Skeletal muscle tissue (tissue), 4 donors: ENCODE measurements around the gene ADPRH. TPM values are rescaled to one million over a fixed set of nuclear protein-coding genes. Genes with fewer than 3 reads are reported as not detected.

Source experiments
- H3K27ac ChIP-seq: one replicate; pipeline ENCODE4 v1.7.0; 2013; ENCODE audit warnings: mild to moderate bottlenecking, low read depth, low read length, inconsistent platforms
- H3K27me3 ChIP-seq, 3 donors: one replicate each; pipeline ENCODE4 v1.7.0; 2013; ENCODE audit warnings: low read length in 3 of 3; ENCODE audit not compliant: control insufficient read depth in 3 of 3, insufficient read depth in 3 of 3
- H3K36me3 ChIP-seq, 3 donors: one replicate each; pipeline ENCODE4 v1.7.0; 2013; ENCODE audit warnings: low read length in 3 of 3; ENCODE audit not compliant: control insufficient read depth in 3 of 3, insufficient read depth in 3 of 3
- H3K4me1 ChIP-seq, 3 donors: one replicate each; pipeline ENCODE4 v1.7.0; 2013; ENCODE audit warnings: low read length in 3 of 3, mild to moderate bottlenecking in 3 of 3; ENCODE audit not compliant: control insufficient read depth in 3 of 3, insufficient read depth in 3 of 3
- H3K4me3 ChIP-seq, 3 donors: one replicate each; pipeline ENCODE4 v1.7.0; 2013; ENCODE audit warnings: low read length in 3 of 3
- H3K9ac ChIP-seq, 3 donors: one replicate each; pipeline ENCODE4 v1.7.0; 2013; ENCODE audit warnings: low read length in 3 of 3, mild to moderate bottlenecking in 3 of 3, moderate library complexity in 2 of 3, low read depth in 1 of 3
- H3K9me3 ChIP-seq, 3 donors: one replicate each; pipeline ENCODE4 v1.7.0; 2013; ENCODE audit warnings: low read length in 3 of 3; ENCODE audit not compliant: control insufficient read depth in 3 of 3
- total RNA-seq: library from RNA; depleted of rRNA; stranded (reverse); fragments of >200 nt; gene quantifications from one replicate; pipeline ENCODE4 v1.2.3, GENCODE V29; 2014
- donor health status: Osteomylitis.

Gene ADPRH
- total RNA-seq, 1 donor from 2014 or later, result 5.2 TPM

DNA sequence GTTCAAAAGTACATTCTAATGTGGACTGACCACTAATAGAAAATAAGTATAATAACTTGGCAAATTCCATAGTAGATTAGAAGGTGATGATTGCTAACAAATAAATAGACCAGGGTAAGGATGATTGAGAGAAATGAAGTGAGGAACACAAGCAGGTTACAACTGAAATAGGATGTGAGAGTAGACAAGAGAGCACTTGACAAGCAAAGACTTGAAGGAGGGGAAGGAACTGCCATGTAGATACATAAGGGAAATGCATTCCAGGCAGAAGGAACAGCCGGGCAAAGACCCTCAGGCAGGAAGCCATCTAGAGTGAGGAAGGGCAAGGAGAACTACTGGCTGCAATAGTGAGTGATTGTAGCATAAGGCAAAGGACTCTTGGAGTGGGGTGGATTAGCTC is 23.4 kb downstream of the ADPRH start:
- Histone ChIP-seq H3K36me3 (no peaks in the 10 kb centered on the region), H3K27ac (no peak overlapping the region), H3K27me3 (no peaks in the 10 kb centered on the region), H3K9me3 (no peaks in the 10 kb centered on the region), H3K4me1 (peaks cover 14 to 30% (median 23%) of the 10 kb centered on the region in 3 donors), H3K4me3 (no peak overlapping the region), H3K9ac (no peak overlapping the region)

GRCh38 chr3:119604878-119605277 is 25.6 kb downstream of the ADPRH start:
- H3K9me3 ChIP-seq, result no peaks in the 10 kb centered on the region
- H3K27ac ChIP-seq, result no peak overlapping the region
- H3K36me3 ChIP-seq, result no peaks in the 10 kb centered on the region
- H3K9ac ChIP-seq, result no peak overlapping the region
- H3K27me3 ChIP-seq, result no peaks in the 10 kb centered on the region
- H3K4me1 ChIP-seq, result peaks cover 4 to 10% (median 6%) of the 10 kb centered on the region in 3 donors
- no peak overlapping the region for H3K4me3 ChIP-seq

- H3K4me3 ChIP-seq, result no peak overlapping the region
- no peaks in the 10 kb centered on the region for H3K9me3 ChIP-seq
- peaks cover 0 to 4% (median 0%) of the 10 kb centered on the region in 3 donors for H3K4me1 ChIP-seq
- no peaks in the 10 kb centered on the region for H3K27me3 ChIP-seq
- no peaks in the 10 kb centered on the region for H3K36me3 ChIP-seq
- no peak overlapping the region for H3K27ac ChIP-seq
- no peak overlapping the region for H3K9ac ChIP-seq
Observed at GRCh38 chr3:119608405-119609000, 29.2 kb downstream of the ADPRH start.

- Histone ChIP-seq H3K27me3 (no peaks in the 10 kb centered on the region), H3K4me1 (peaks cover 0 to 4% (median 0%) of the 10 kb centered on the region in 3 donors), H3K27ac (no peak overlapping the region), H3K9me3 (no peaks in the 10 kb centered on the region), H3K4me3 (no peak overlapping the region), H3K9ac (no peak overlapping the region), H3K36me3 (no peaks in the 10 kb centered on the region)
Observed at GRCh38 chr3:119609301-119609700, 30.0 kb downstream of the ADPRH start.

DNA sequence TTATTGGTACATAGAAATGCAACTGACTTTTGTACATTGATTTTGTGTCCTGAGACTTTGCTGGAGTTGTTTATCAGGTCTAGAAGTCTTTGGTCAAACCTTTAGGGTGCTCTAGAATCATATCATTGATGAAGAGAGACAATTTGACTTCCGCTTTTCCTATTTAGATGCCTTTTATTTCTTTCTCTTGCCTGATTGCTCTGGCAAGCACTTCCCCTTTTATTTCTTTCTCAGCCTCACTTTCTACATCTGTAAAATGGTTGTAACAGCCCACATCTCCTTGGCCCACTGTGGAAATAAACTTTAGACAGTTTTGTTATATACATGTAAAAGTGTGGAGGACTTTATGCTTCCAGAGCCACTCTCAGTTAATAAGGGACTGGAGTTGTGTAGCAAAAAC is 32.4 kb downstream of the ADPRH start:
- Histone ChIP-seq H3K9ac (no peak overlapping the region), H3K4me3 (no peak overlapping the region), H3K4me1 (peaks cover 0 to 4% (median 0%) of the 10 kb centered on the region in 3 donors), H3K27me3 (no peaks in the 10 kb centered on the region), H3K27ac (no peak overlapping the region), H3K36me3 (no peaks in the 10 kb centered on the region), H3K9me3 (no peaks in the 10 kb centered on the region)

DNA sequence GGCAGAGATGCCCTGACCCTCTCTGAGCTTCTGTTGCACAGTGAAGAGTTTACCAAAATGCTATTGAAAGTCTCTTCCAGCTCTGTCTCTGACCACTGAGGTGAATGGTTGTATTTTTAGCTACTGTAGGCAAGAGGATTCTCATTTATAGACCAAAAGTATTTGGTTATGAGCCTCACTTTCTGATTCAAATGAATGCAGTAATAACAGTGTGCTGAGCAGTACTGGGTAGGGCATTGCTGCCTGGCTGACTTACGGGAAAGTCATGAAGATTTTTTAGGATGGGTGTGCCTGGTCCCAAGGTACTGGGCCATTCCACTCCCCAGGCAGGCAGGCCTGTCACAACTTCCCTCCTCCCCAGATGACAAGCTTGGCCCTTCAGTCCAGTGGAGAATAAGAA is 33.9 kb downstream of the ADPRH start:
- no peak overlapping the region for H3K27ac ChIP-seq
- H3K27me3 ChIP-seq, result no peaks in the 10 kb centered on the region
- no peaks in the 10 kb centered on the region for H3K9me3 ChIP-seq
- H3K4me3 ChIP-seq, result no peak overlapping the region
- peaks cover 0 to 4% (median 3%) of the 10 kb centered on the region in 3 donors for H3K4me1 ChIP-seq
- H3K36me3 ChIP-seq, result no peaks in the 10 kb centered on the region
- H3K9ac ChIP-seq, result no peak overlapping the region

DNA sequence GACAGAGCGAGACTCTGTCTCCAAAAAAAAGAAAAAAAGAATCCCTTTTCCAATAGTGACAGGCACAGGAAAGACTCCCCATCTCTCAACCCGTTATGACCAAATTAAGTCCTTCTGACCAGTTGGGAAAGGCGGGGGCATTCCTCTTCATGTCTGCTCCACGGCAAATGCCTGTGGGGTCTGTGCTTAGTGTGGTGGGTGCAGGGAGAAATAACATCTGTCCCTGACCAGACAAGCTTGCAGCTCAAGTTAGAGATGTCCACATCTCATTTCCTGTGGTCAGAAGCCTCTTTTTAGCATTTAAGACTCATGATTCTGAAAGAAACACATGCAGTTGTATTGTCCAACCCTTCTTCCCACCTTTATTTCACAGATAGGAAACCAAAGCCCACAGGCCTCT is 34.6 kb downstream of the ADPRH start:
- Histone ChIP-seq H3K36me3 (no peaks in the 10 kb centered on the region), H3K4me1 (peaks cover 5 to 11% (median 10%) of the 10 kb centered on the region in 3 donors), H3K9me3 (no peaks in the 10 kb centered on the region), H3K4me3 (no peak overlapping the region), H3K27me3 (no peaks in the 10 kb centered on the region), H3K9ac (no peak overlapping the region), H3K27ac (no peak overlapping the region)

DNA sequence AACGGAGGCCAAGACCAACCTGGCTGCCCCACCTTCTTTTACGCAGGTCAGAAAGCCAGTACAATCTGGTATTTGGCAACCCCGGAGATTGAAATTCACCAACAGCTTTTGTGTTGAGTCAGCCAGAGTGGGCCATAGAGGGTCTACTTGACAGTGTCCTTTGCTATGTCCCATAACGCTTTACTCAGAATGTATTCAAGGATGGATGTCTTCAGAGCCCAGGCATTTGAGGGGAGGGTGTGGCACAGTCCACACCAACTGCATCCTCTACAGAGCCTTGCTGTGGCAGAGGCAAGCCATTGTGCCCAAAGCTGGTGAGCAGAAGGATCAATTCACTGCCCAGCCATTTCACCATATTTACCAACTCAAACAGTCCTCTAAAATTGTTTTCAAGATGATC is 36.8 kb downstream of the ADPRH start:
- Histone ChIP-seq H3K36me3 (no peaks in the 10 kb centered on the region), H3K4me1 (peaks cover 20 to 32% (median 26%) of the 10 kb centered on the region in 3 donors), H3K9me3 (no peaks in the 10 kb centered on the region), H3K4me3 (no peak overlapping the region), H3K9ac (no peak overlapping the region), H3K27me3 (no peaks in the 10 kb centered on the region), H3K27ac (no peak overlapping the region)

GRCh38 chr3:119619094-119619493 is 39.8 kb downstream of the ADPRH start:
- Histone ChIP-seq H3K9ac (peak overlapping the region in 2 of 3 donors; percentile 4 to 46), H3K4me1 (peaks cover 28 to 46% (median 39%) of the 10 kb centered on the region in 3 donors), H3K27ac (peak overlapping the region; percentile 41), H3K36me3 (no peaks in the 10 kb centered on the region), H3K9me3 (no peaks in the 10 kb centered on the region), H3K4me3 (peak overlapping the region; percentile 33 to 49 (median 42)), H3K27me3 (no peaks in the 10 kb centered on the region)

- Histone ChIP-seq H3K9ac (peak overlapping the region in 1 of 3 donors; percentile 60), H3K27me3 (no peaks in the 10 kb centered on the region), H3K27ac (peak overlapping the region; percentile 64), H3K4me3 (peak overlapping the region; percentile 16 to 45 (median 17)), H3K36me3 (no peaks in the 10 kb centered on the region), H3K4me1 (peaks cover 39 to 58% (median 51%) of the 10 kb centered on the region in 3 donors), H3K9me3 (no peaks in the 10 kb centered on the region)
Observed at GRCh38 chr3:119620899-119621298, 41.6 kb downstream of the ADPRH start.
